ENCODE data around the gene MVB12B. TPM values are rescaled to one million over a fixed set of nuclear protein-coding genes. Genes with fewer than 3 reads are reported as not detected.

Gene MVB12B
- total RNA-seq, 1 donor from 2014 or later: 37.5 TPM

DNA sequence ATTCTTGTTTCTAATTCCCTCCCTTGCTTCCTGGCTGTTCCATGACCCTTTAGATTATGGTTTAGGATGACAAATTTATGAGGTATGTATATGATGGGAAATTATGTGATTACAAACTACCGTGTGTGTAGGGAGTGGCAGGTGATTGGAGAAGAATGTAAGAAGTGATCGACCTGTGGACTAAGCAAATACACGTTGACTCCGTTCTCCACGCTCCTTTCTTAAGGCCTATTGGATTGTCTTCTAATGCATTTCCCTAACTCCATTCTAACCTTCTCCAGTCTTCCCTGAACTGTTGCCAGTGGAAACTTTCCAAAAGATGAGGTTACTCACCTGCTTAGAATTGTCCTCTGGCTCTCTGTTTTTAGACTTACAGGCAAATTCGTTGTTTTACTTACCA lies 36.6 kb downstream of the MVB12B start:
- no peak for DNase-seq (ENCODE audit: low spot score)

DNA sequence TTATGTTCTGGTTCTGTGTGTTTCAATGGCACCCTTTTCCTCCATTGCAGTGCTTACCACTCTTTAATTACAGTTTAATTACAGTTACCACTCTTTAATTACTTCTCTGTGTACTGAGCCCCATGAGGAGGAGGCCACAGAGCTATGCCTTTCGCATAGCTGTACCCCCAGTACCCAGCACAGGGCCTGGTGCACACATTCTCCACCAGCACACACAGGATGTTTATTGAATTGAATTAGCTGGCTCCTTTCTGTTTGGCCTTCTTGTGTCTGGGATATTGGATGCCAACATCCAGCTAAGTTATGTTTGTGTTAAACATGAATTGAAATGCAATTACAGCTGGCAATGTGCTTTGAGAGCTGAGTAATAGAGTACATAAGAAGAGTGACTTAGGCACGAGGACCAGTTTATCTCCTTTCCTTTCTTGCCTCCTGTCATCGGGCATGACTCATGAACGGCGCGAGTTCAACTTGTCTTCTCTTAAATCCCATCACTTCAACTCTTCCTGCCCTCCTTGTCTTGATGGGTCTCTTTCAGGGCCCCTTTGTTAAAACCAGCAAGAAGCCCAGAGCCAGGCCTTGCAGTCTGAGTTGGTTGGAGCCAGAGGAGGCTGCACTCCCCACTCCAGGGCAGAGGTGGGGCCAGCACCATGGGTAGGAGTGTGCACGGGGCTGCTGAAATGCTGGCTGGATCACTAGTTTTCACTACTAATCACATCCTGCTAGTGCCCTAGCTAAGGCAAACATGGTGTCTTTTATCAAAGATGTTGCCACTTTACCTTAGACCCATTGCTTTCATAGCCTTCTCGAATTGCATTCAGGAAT lies 37.4 kb downstream of the MVB12B start:
- no peak for DNase-seq (ENCODE audit: low spot score)

DNA sequence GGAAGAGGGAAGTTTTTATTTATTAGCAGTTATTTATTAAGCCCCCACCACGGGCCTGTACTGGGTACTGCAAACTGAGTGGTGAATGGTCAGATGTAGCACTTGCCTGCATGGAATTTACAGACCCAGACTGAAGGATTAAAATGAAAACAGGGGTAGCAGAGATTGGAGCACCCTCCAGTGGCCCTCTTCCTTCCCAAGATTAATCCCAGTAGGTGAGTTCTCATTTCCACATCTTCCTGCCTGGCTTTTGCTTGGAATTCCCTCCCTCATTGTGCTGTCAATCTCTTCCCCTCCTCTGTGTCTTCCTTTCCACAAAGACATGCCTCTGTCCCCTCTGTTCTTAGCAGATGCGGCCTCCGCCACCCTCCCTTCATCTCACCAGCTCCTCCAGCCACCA lies 39.2 kb downstream of the MVB12B start:
- DNase-seq (ENCODE audit: low spot score): no peak

DNA sequence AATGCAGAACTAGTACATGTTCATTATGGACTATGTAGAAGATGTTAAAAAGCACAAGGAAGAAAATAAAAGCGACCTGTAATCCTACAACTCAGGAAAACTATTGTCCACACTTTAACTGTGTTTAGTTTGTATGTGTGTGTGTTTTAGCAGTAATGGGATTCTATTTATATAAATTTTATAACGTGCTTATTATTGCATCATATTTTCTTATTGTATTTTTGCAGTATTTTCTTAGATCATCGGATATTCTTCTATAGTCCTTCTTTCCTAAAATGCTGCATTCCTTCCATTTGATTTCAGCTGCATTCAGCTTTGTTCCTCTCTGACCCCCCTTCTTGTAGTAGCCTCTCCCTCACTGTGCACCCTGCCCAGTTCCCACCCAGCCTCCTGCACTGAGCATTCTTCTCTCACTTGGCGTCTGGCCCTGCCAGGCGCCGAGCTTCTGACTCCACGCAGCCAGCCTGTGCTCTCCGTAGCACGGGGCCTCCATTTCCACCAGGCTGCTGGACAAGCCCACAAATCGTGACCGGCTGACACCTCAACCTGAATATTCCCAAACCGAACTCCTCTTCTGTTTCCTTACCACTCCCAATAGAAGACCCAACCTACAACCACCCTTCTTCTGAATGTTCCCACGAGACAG lies 39.9 kb downstream of the MVB12B start:
- no peak for DNase-seq (ENCODE audit: low spot score)

DNA sequence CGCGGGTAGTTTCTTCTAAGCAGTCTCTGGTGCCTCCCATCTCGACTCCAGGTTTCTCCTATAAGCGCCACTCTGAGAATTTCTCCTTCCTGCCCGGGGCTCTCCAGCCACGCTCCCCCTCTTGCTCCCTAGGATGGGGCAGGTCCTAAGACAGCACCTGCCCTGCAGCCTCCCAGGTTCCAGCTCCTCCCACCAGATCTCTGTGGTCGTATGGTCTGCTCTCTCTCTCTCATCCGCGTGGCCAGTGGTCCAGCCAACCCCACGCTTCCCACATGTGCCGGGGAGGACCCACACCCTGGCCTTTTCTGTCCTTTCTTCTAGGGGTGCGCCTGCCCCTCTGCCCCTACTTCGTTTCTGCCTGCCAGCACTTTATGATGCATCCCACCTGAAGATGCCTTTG lies 40.5 kb downstream of the MVB12B start:
- DNase-seq (ENCODE audit: low spot score): no peak

DNA sequence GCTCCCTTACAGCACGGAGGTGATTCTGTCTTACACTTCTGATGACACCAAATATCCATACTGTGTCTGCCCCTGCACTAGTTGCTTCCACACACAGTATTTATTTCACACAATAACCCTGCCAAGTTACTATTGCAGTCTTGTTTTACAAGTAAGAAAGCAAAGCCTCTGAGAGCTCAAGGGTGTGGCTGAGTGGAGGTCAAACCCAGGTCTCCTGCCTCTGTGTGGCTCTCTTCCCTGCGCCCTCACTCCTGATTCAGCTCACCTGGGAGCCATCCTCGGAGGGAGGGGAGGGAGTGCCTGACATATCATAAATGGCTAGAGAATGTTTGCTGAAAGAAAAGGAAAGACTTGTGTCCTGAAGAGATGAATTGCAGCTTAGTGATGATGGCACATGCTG lies 41.0 kb downstream of the MVB12B start:
- DNase-seq (ENCODE audit: low spot score): no peak

DNA sequence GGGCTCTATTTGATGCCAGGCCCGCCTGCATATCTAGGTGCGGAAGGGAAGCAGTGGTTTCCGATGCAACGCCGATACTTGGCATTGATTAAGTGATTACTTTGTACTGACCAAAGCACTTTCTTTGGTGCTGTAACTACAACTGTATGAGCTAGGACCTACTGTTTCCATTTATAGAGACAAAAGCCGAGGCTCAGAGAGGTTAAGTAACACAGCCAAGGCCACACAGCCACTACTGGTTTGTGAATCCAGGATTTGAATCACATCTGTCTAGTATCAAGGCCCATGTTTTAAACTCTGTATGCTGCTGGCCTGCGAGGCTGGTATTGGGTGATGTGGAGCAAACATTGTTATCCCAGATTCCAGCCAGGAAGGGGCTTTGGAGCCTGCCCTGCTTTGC lies 41.4 kb downstream of the MVB12B start:
- DNase-seq (ENCODE audit: low spot score): no peak

DNA sequence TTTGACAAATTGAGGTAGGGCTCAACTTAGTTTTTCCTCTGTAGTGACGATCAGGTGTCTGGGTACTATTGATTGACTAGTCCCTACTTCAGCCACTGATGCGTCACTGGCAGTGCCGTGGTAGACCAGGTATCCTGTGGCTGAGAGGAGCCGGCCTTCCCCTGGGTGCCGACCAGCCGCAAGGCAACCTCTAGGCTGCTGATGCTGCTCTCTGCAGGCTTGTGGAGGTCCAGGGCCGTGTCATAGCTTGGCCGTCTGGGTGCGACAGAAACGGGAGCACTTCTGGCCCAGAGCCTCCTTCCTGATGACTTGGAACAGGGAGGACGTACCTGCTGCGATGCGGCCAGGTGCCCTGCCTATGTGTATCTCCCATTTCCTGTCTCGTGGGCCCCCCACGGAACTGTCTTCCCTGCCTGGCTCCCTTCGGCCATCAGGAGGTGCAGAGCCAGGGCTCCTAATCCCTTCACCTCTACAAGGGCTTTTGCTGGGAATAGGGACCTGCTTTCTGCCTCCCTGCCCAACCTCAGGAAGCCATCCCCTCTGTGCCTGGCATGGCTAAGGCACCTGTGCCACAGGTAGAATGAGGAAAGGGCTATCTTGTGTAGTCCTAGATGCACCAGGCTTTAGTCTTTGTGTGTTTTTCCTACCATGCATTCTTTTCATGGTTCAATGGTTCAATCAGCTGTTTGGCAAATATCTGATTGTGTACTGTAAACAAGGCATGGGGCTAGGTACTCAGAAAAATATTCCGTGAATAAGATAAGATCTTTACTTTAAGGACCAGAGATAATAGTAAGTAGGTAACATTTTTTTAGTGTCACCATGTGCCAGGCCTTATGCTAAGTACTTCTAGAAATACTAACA lies 44.6 kb downstream of the MVB12B start:
- DNase-seq (ENCODE audit: low spot score): no peak

DNA sequence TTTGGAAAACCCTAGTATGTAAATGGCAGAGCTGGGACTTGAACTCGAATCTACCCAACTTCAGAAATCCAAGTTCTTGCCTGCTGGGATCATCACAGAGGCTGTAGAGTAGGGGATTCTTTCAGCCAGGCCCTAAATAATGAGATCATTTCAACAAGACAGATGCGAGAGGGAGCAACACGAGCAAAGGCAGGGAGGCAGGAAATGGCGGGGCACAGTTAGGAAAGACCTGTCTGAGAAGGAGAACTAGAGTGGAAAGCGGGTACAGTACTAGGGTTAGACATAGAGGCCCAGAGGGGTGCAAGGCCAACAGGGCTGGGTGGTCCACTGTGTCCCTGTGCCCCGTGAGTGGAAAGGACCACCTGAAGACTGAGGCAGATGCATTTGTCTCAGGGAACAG lies 46.1 kb downstream of the MVB12B start:
- DNase-seq (ENCODE audit: low spot score): no peak

DNA sequence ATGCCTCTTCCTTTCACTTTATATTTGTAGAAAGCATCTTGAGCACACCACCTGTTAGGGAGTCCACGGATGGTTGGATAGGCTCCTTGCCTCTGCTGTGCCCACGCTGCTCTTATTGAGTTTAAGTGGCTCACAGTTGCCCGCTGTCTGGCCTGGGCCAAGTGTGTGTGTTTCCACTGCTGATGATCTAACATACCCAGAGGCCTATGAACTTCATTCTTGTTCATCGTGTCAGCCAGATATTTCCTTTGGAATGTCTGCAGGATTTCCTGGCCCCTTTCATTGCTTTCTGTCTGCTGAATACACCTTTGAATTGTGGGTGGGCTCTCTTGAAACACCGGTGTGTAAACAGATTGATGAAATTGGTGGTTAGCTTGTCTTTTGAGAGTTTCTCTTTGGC lies 46.6 kb downstream of the MVB12B start:
- no peak for DNase-seq (ENCODE audit: low spot score)

DNA sequence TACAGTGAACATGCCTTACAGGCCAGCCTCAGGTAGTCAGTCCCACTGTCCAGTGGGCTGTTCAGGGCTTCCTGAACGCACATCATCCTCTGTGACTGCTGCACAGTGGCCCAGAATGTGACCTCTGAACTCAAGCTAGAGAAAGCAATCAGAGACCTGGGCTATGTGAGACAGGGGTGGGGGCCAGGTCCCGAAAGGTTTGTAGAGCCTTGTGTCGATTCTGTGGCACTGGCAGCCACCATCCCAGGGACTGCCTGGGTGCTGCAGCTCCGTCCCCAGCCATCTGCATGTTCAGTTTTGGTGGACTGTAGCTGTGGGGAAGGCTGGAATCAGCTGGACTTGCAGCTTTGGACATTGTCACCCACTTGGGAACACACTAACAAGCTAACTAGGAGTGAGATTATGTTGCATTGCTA lies 47.7 kb downstream of the MVB12B start:
- no peak for DNase-seq (ENCODE audit: low spot score)

DNA sequence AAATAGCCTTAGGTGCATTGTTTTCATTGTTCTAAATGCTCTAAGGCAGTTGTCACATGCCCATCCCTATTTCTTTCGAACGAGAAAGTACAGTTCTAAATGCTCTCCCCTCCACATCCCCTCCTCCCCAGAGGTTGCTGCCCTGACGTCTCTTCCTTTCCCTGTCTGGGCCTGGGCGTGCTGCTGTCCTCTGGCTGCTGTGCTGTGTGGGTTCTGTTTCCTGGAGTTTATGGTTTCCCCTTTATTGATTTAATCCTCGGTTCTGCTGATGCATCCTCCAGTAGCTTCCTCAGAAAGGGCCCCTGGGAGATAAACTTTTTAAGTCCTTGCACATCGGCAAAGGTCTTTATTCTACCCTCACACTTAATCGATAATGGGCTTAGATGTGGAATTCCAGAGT lies 48.8 kb downstream of the MVB12B start:
- no peak for DNase-seq (ENCODE audit: low spot score)

DNA sequence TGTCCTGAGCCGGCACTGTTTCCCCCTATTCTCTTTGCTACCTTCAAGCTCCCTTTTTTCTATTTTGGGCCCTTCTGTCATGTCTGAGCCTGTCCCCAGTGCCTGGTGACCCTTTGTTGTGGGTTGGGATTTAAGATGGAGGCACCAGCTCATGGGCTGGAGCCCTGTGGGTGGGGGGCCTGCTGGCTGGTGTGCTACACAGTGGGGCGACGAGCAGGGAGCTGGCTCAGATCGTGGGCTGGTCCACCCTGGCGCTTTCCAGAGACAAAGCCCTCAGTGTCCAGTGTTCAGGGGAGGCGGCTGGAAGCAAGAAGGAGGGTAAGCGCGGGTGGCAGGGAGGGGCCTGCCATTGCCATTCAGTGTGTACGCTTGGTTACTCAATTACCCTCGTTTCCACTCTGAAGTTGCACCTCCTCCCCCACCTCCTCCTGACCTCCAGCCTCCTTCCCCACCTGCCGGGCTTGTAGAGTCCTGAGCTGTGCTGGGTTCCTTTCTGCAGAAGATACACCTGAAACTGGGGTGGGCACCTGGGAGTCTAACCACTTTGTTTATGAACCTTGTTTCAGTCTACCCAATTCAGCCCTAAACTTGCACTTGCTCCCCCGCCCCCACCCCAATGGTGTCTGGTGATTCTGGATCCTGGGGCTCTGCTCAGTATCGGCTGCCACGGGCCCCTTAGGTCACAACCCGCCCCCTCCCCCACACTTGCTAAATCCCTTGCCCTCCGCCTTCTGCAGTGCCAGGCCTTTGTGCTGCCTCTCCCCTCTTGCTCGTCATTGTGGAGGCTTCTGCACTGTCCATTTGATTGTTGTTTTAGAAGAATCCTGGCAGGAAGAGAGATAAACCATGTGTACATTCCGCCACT lies 49.9 kb downstream of the MVB12B start:
- DNase-seq (ENCODE audit: low spot score): no peak

DNA sequence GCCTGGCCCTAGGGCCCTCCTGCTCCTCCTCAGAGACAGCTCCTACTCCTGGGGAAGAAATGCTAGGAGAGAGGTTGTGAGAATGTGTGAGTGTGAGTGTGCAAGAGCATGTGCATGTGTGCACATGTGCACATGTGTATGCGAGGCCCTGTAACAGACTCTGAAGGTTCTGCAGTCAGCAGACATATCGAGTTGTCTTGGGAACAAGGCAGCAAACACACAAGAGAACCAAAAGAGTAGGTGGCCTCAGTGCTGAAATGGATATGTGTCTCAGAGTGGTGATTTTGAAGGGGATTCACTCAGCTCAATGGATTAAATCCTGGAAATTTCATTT lies 50.5 kb downstream of the MVB12B start:
- DNase-seq (ENCODE audit: low spot score): no peak

DNA sequence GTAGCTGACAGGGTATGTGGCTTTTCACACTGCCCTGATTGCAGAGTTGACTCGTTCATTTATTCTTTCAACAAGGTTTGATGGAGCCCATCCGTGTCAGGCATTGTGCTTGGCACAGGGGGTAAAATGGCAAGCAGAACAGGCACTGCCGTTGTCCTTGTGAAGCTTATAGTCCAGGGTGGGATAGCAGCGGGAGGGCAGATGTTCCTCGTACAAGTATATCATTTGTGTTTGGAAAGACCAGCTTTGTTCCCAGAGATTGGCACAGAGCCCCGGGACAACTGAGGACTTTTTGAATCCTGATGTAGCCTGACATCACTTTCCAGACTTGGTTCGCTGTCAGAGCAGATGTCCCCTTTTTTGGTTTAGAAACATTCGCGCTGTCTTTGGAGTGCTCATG lies 50.9 kb downstream of the MVB12B start:
- no peak for DNase-seq (ENCODE audit: low spot score)

DNA sequence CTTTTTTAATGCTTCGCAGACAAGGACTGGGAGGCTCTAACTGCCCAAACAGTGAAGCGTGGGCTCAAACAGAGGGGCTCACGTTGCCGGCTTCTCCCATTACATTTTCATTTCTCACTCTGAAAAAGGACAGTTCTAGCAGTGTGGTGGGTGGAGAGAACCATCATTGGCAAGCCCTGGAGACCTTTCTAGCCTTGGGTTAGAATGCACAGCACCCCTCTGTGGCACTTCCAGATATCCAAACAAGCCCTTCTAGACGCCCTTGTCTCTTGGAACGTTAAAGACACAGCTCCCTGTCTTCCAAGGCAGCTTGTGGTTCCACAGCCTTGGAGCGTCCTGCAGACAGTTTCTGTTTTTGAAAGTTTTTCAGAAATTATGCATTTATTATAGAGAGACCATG lies 52.1 kb downstream of the MVB12B start:
- DNase-seq (ENCODE audit: low spot score): no peak

DNA sequence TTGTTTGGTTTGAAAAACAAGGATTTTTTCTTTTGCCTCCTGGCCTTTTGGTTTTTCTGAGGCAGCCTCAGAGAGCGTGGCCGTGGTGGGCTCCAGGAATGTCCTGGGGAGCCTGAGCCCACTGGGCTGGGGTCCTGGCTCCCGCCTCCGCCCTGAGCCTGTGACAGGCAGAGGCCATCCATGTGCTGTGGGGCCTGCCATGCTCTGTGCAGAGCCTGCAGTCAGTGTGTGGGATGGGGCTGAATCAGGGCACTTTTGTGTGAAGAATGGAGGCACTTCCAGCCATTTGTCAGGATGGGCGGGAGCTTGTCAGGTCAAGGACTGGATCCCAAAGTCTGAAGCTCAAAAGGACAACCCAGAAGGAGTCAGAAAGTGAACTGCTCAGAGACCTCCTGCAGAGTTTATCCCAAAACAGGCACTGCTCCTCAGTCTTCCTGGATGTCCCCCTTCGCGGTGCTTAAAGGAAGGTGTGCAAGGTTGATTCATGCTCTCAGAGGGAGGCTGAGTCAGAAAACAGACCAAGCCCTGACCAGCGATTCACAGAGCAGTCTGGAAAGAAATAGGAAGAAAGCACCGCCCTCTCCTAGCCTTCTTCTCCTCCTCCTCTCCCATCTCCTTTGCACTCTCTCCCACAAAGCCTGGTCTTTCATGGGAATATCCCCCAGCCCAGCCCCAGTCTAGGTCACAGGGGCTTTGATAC lies 53.2 kb downstream of the MVB12B start:
- DNase-seq (ENCODE audit: low spot score): no peak

DNA sequence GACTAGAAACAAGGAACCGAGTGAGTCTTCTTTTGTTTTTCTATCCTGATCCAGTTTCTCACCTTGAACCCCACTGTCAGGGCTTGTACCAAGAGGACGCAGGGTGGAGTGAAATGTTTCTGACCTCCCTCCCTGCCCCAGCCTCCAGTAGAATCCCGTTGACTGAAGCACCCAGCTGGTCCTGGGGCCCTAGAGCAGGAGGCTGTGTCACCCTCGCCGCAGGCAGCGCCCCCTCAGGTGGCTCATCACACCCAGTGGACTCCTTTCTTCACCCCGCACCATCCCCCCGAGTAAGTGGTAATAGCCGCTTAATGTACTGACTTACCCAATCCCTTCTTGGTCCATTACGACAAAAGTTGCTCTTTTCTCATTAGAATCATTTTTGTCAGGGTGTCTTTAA lies 53.8 kb downstream of the MVB12B start:
- no peak for DNase-seq (ENCODE audit: low spot score)

DNA sequence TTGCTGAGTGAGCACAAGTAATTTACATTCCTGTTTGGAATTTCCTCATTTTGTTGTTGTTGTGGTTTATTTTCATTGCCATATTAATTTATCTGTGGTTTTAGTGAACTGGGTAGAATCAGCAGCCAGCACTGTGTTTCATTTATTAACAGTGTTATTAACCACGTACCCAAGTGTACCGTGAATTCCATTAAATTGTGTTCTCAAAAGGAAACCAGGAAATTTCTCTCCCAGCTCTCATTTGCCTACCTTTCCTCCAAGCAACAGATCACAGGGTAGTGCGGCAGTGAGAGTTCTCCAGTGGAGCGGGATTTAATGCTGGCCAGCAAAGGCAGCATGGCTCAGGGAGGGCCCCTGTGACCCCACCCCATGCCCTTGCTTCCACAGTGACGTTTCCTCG lies 54.6 kb downstream of the MVB12B start:
- no peak for DNase-seq (ENCODE audit: low spot score)

DNA sequence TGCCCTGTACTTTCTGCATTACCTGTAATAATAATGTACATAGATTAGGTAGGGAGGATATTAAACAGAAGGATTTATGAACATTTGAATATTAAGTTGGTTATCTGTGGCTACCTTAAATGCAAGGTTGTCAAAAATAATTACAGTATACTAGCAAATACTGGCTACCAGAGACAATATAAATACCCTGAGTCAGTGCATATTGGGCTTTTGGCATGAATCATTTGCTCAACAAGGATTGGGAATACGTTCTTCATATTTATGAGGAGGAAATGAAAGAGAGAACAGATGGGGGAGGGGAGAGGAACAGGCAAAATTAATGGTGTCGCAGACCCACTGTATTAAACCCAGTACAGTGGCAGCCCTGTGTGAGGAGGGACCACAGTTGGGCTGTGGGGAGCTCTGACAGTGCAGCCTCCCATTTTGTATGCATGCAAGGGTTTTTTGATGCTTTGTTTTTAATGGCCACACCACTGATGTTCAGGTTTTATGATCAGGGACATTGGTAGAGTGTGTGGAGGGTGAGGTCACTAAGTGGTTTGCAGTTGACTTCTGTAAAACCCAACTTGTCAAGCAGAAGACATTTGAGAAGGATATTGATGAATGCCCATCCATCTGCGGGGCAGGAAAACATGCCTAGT lies 56.9 kb downstream of the MVB12B start:
- DNase-seq (ENCODE audit: low spot score): no peak

DNA sequence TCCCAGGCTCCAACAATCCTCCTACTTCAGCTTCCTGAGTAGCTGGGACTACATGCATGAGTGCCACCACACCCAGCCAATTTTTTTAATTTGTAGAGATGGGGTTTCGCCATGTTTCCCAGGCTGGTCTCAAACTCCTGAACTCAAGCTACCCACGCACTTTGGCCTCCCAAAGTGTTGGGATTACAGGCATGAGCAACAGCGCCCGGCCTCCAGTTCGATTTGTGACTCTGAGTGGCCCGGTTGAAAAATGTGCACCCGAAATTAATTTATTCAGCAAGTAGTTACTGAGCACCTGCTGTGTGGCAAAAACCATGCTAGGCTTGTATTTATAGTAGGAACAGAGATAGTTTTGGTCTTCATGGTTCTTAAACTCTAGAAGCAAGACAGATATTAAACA lies 58.3 kb downstream of the MVB12B start:
- DNase-seq (ENCODE audit: low spot score): no peak
